SK-N-SH treated with all-trans-retinoic acid at 6 μM for 48 hours (cell line): ENCODE data around the gene AGPAT1.
A peak's percentile ranks its signal among the peaks of the same experiment; 100 is the strongest.

Source experiments
- ATAC-seq: fragments of 200-7000 bp; cut with Tn5 transposase; 3 replicates; pipeline ENCODE4 v1.9.1; 2020; ENCODE audit warnings: mild to moderate bottlenecking, moderate library complexity
- ARNTL ChIP-seq: fragments of 450-650 bp; formaldehyde crosslinking; IDR thresholded peaks from 2 replicates; pipeline ENCODE4 v1.5.0; 2020; ENCODE audit warnings: low read depth, mild to moderate bottlenecking, moderate library complexity, borderline replicate concordance
- BACH2 ChIP-seq: fragments of 250-450 bp; sonication (Bioruptor Pico); IDR thresholded peaks from 2 replicates; pipeline ENCODE4 v1.9.0; 2021; ENCODE audit warnings: mild to moderate bottlenecking, borderline replicate concordance
- CSDC2 ChIP-seq: fragments of 250-450 bp; sonication (Bioruptor Pico); IDR thresholded peaks from 2 replicates; pipeline ENCODE4 v1.5.0; 2020; ENCODE audit warnings: mild to moderate bottlenecking, moderate library complexity
- ESRRG ChIP-seq: fragments of 250-450 bp; sonication (Bioruptor Pico); IDR thresholded peaks from 2 replicates; pipeline ENCODE4 v1.6.1; 2021; ENCODE audit warnings: mild to moderate bottlenecking
- GLIS3 ChIP-seq: fragments of 250-450 bp; sonication (Bioruptor Pico); IDR thresholded peaks from 2 replicates; pipeline ENCODE4 v1.5.0; 2020; ENCODE audit warnings: mild to moderate bottlenecking, moderate library complexity
- ISL1 ChIP-seq: fragments of 250-450 bp; sonication (Bioruptor Pico); IDR thresholded peaks from 2 replicates; pipeline ENCODE4 v2.1.2; 2022; ENCODE audit warnings: mild to moderate bottlenecking, moderate library complexity
- PPARA ChIP-seq: fragments of 250-450 bp; sonication (Bioruptor Pico); IDR thresholded peaks from 2 replicates; pipeline ENCODE4 v1.5.0; 2020; ENCODE audit warnings: mild to moderate bottlenecking, borderline replicate concordance
- RARB ChIP-seq: fragments of 250-450 bp; sonication (Bioruptor Pico); IDR thresholded peaks from 2 replicates; pipeline ENCODE4 v1.8.0; 2021; ENCODE audit warnings: mild to moderate bottlenecking, moderate library complexity
- SNAI2 ChIP-seq: fragments of 250-450 bp; sonication (Bioruptor Pico); IDR thresholded peaks from 2 replicates; pipeline ENCODE4 v1.5.0; 2020; ENCODE audit warnings: mild to moderate bottlenecking, moderate library complexity
- TCF4 ChIP-seq: fragments of 250-450 bp; sonication (Bioruptor Pico); IDR thresholded peaks from 2 replicates; pipeline ENCODE4 v1.8.0; 2021; ENCODE audit warnings: mild to moderate bottlenecking, moderate library complexity, borderline replicate concordance
- TOX ChIP-seq: fragments of 250-450 bp; sonication (Bioruptor Pico); IDR thresholded peaks from 2 replicates; pipeline ENCODE4 v1.8.0; 2021; ENCODE audit warnings: mild to moderate bottlenecking, moderate library complexity, borderline replicate concordance
- ZC3H10 ChIP-seq: fragments of 250-450 bp; sonication (Bioruptor Pico); IDR thresholded peaks from 2 replicates; pipeline ENCODE4 v1.5.1; 2021; ENCODE audit warnings: mild to moderate bottlenecking, moderate library complexity
- ZFP30 ChIP-seq: fragments of 450-650 bp; formaldehyde crosslinking; IDR thresholded peaks from 2 replicates; pipeline ENCODE4 v1.5.0; 2022; ENCODE audit warnings: mild to moderate bottlenecking, moderate library complexity
- ZNF565 ChIP-seq: fragments of 450-650 bp; formaldehyde crosslinking; conservative IDR thresholded peaks from 2 replicates; pipeline ENCODE4 v1.5.0; 2020; ENCODE audit warnings: low read depth, mild to moderate bottlenecking, moderate library complexity
- ZNF70 ChIP-seq: fragments of 450-650 bp; formaldehyde crosslinking; IDR thresholded peaks from 2 replicates; pipeline ENCODE4 v1.5.0; 2020; ENCODE audit warnings: mild to moderate bottlenecking, moderate library complexity
- ZNF8 ChIP-seq: fragments of 450-650 bp; formaldehyde crosslinking; IDR thresholded peaks from 2 replicates; pipeline ENCODE4 v1.5.0; 2020; ENCODE audit warnings: mild to moderate bottlenecking, moderate library complexity
- TF ChIP-seq, protein P1 (sequence below): fragments of 250-450 bp; sonication (Bioruptor Pico); IDR thresholded peaks from 2 replicates; pipeline ENCODE4 v1.5.0; 2020; ENCODE audit warnings: mild to moderate bottlenecking, moderate library complexity
- TF ChIP-seq, protein P2 (sequence below): fragments of 250-450 bp; sonication (Bioruptor Pico); IDR thresholded peaks from 2 replicates; pipeline ENCODE4 v1.5.1; 2020; ENCODE audit warnings: low read depth, mild to moderate bottlenecking, moderate library complexity
- TF ChIP-seq, protein P3 (sequence below): fragments of 250-450 bp; sonication (Bioruptor Pico); IDR thresholded peaks from 2 replicates; pipeline ENCODE4 v1.8.0; 2021; ENCODE audit warnings: low read depth, mild to moderate bottlenecking, moderate library complexity, borderline replicate concordance
- TF ChIP-seq, protein P4 (sequence below): fragments of 250-450 bp; sonication (Bioruptor Pico); IDR thresholded peaks from 2 replicates; pipeline ENCODE4 v1.8.0; 2020; ENCODE audit warnings: mild to moderate bottlenecking, moderate library complexity, borderline replicate concordance
- TF ChIP-seq, protein P5 (sequence below): fragments of 250-450 bp; sonication (Bioruptor Pico); IDR thresholded peaks from 2 replicates; pipeline ENCODE4 v1.5.1; 2021; ENCODE audit warnings: mild to moderate bottlenecking, moderate library complexity

Gene AGPAT1

DNA sequence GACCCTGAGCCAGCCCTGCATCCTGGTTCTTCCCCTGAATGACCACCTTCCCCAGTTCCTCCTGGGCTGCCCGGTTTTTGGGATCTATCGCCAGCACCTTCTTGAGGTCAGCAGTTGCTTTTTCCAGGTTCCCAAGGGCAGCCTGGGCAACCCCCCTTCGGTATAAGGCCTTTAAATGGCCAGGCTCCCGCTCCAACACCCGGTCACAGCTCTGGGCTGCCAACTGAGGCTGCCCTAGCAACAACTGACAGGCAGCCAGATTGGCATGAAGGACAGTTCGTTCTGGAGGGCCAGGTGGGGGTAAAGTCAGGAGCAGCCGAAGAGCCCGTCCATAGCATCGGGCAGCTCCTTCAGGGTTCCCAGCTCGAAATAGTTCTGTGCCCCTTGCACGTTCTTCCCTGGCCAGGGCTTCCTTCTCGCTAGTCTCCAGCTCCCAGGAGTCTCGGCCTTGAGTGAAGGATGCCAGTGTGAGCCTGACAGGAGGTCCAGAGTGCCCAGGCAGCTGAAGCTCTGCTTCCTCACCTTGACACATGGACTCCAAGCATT is 47.1 kb downstream of the AGPAT1 start:
- ATAC-seq: no peak
- TF ChIP-seq GLIS3 (no peak), ESRRG (no peak), RARB (CRISPR knock-in tag) (no peak), TCF4 (no peak), ZNF565 (CRISPR knock-in tag) (no peak), ZC3H10 (CRISPR knock-in tag) (no peak)
- TF ChIP-seq, protein P1, sequence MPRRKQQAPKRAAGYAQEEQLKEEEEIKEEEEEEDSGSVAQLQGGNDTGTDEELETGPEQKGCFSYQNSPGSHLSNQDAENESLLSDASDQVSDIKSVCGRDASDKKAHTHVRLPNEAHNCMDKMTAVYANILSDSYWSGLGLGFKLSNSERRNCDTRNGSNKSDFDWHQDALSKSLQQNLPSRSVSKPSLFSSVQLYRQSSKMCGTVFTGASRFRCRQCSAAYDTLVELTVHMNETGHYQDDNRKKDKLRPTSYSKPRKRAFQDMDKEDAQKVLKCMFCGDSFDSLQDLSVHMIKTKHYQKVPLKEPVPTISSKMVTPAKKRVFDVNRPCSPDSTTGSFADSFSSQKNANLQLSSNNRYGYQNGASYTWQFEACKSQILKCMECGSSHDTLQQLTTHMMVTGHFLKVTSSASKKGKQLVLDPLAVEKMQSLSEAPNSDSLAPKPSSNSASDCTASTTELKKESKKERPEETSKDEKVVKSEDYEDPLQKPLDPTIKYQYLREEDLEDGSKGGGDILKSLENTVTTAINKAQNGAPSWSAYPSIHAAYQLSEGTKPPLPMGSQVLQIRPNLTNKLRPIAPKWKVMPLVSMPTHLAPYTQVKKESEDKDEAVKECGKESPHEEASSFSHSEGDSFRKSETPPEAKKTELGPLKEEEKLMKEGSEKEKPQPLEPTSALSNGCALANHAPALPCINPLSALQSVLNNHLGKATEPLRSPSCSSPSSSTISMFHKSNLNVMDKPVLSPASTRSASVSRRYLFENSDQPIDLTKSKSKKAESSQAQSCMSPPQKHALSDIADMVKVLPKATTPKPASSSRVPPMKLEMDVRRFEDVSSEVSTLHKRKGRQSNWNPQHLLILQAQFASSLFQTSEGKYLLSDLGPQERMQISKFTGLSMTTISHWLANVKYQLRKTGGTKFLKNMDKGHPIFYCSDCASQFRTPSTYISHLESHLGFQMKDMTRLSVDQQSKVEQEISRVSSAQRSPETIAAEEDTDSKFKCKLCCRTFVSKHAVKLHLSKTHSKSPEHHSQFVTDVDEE (CRISPR knock-in tag): no peak
- TF ChIP-seq, protein P2, sequence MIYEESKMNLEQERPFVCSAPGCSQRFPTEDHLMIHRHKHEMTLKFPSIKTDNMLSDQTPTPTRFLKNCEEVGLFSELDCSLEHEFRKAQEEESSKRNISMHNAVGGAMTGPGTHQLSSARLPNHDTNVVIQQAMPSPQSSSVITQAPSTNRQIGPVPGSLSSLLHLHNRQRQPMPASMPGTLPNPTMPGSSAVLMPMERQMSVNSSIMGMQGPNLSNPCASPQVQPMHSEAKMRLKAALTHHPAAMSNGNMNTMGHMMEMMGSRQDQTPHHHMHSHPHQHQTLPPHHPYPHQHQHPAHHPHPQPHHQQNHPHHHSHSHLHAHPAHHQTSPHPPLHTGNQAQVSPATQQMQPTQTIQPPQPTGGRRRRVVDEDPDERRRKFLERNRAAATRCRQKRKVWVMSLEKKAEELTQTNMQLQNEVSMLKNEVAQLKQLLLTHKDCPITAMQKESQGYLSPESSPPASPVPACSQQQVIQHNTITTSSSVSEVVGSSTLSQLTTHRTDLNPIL (CRISPR knock-in tag): no peak

DNA sequence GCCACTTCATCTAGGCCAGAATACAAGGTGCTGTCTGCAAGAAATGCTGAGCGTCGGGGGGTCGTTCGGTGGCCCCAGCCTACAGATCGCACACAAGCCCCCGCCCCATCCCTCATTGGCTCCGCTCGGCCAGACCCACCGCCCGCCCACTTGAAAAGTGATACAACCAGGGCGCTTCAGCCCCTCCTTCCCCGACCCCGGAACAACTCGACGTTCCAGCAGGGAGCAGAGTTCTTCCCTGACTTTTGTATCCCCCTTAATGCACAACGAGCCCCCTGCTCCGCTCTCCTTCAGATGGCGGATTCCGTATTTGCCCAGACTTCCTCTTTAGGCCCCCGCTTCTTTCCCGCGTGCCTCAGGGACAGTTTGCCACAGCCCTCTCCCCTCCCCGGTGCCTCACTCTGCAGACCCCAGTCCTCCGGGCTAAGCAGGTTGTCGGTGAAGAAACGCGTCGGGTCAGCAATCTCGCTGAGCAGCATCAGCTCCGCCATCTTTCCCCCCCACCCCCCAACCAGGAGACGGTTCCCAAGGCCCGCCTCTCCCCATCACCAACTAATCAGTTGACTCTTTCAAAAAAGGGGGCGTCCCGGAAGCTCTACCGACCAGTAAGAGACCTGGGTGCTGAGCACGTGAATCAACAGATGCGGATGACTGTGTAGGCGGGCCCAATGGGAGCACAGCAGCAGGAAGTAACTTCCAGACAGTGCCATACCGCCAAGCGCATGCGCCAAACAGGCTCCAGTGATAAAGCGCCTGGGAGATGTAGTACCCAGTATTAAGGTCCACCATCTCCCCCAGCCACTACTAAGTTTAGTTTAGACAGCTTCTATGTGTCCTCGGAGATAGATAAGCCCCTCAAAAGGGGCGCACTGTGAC is 47.9 kb downstream of the AGPAT1 start, which contains the start of gene ATF6B:
ATF6B (minus strand) TSS at position 530 of the 876 bp plus-strand sequence; CDS start at position 491, 39 bp downstream.
- peak; percentile 95 for ATAC-seq
- TF ChIP-seq BACH2 (CRISPR knock-in tag) (no peak), TCF4 (no peak), ESRRG (no peak), ZNF8 (CRISPR knock-in tag) (no peak), PPARA (CRISPR knock-in tag) (no peak), ZFP30 (no peak), TOX (CRISPR knock-in tag) (no peak), RARB (CRISPR knock-in tag) (no peak), ARNTL (CRISPR knock-in tag) (no peak), SNAI2 (CRISPR knock-in tag) (no peak), ZNF70 (CRISPR knock-in tag) (no peak), GLIS3 (no peak), ISL1 (CRISPR knock-in tag) (no peak), CSDC2 (CRISPR knock-in tag) (no peak)
- TF ChIP-seq, protein P3, sequence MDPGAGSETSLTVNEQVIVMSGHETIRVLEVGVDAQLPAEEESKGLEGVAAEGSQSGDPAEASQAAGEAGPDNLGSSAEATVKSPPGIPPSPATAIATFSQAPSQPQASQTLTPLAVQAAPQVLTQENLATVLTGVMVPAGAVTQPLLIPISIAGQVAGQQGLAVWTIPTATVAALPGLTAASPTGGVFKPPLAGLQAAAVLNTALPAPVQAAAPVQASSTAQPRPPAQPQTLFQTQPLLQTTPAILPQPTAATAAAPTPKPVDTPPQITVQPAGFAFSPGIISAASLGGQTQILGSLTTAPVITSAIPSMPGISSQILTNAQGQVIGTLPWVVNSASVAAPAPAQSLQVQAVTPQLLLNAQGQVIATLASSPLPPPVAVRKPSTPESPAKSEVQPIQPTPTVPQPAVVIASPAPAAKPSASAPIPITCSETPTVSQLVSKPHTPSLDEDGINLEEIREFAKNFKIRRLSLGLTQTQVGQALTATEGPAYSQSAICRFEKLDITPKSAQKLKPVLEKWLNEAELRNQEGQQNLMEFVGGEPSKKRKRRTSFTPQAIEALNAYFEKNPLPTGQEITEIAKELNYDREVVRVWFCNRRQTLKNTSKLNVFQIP (CRISPR knock-in tag): no peak
- TF ChIP-seq, protein P4, sequence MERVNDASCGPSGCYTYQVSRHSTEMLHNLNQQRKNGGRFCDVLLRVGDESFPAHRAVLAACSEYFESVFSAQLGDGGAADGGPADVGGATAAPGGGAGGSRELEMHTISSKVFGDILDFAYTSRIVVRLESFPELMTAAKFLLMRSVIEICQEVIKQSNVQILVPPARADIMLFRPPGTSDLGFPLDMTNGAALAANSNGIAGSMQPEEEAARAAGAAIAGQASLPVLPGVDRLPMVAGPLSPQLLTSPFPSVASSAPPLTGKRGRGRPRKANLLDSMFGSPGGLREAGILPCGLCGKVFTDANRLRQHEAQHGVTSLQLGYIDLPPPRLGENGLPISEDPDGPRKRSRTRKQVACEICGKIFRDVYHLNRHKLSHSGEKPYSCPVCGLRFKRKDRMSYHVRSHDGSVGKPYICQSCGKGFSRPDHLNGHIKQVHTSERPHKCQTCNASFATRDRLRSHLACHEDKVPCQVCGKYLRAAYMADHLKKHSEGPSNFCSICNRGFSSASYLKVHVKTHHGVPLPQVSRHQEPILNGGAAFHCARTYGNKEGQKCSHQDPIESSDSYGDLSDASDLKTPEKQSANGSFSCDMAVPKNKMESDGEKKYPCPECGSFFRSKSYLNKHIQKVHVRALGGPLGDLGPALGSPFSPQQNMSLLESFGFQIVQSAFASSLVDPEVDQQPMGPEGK (CRISPR knock-in tag): no peak
- TF ChIP-seq, protein P5, sequence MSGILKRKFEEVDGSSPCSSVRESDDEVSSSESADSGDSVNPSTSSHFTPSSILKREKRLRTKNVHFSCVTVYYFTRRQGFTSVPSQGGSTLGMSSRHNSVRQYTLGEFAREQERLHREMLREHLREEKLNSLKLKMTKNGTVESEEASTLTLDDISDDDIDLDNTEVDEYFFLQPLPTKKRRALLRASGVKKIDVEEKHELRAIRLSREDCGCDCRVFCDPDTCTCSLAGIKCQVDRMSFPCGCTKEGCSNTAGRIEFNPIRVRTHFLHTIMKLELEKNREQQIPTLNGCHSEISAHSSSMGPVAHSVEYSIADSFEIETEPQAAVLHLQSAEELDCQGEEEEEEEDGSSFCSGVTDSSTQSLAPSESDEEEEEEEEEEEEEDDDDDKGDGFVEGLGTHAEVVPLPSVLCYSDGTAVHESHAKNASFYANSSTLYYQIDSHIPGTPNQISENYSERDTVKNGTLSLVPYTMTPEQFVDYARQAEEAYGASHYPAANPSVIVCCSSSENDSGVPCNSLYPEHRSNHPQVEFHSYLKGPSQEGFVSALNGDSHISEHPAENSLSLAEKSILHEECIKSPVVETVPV (CRISPR knock-in tag): no peak
- TF ChIP-seq, protein P1 (CRISPR knock-in tag): no peak
